ENCODE measurements around the gene ENPP5.

- TF ChIP-seq PRDM2 (tag by site-specific recombination; IDR thresholded peaks at IDR 0.05; ENCODE audit: borderline replicate concordance) (no peak), ZBTB10 (tag by site-specific recombination; IDR thresholded peaks at IDR 0.05) (no peak), ZNF416 (tag by site-specific recombination; IDR thresholded peaks at IDR 0.05) (no peak), ZBTB17 (tag by site-specific recombination; IDR thresholded peaks at IDR 0.05) (no peak), HOXA7 (CRISPR knock-in tag; IDR thresholded peaks at IDR 0.05; ENCODE audit: borderline replicate concordance) (no peak), ZEB2 (tag by site-specific recombination; IDR thresholded peaks at IDR 0.05) (no peak), ZNF140 (tag by site-specific recombination; IDR thresholded peaks at IDR 0.05) (no peak), SCRT1 (tag by site-specific recombination; IDR thresholded peaks at IDR 0.05; ENCODE audit: borderline replicate concordance) (no peak), MZF1 (tag by site-specific recombination; IDR thresholded peaks at IDR 0.05; ENCODE audit: borderline replicate concordance) (no peak), ZNF560 (tag by site-specific recombination; IDR thresholded peaks at IDR 0.05; ENCODE audit: borderline replicate concordance) (no peak), ZNF423 (tag by site-specific recombination; IDR thresholded peaks at IDR 0.05) (no peak)
- TF ChIP-seq, protein P1, sequence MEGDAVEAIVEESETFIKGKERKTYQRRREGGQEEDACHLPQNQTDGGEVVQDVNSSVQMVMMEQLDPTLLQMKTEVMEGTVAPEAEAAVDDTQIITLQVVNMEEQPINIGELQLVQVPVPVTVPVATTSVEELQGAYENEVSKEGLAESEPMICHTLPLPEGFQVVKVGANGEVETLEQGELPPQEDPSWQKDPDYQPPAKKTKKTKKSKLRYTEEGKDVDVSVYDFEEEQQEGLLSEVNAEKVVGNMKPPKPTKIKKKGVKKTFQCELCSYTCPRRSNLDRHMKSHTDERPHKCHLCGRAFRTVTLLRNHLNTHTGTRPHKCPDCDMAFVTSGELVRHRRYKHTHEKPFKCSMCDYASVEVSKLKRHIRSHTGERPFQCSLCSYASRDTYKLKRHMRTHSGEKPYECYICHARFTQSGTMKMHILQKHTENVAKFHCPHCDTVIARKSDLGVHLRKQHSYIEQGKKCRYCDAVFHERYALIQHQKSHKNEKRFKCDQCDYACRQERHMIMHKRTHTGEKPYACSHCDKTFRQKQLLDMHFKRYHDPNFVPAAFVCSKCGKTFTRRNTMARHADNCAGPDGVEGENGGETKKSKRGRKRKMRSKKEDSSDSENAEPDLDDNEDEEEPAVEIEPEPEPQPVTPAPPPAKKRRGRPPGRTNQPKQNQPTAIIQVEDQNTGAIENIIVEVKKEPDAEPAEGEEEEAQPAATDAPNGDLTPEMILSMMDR (tag by site-specific recombination; IDR thresholded peaks at IDR 0.05): no peak
- TF ChIP-seq, protein P2, sequence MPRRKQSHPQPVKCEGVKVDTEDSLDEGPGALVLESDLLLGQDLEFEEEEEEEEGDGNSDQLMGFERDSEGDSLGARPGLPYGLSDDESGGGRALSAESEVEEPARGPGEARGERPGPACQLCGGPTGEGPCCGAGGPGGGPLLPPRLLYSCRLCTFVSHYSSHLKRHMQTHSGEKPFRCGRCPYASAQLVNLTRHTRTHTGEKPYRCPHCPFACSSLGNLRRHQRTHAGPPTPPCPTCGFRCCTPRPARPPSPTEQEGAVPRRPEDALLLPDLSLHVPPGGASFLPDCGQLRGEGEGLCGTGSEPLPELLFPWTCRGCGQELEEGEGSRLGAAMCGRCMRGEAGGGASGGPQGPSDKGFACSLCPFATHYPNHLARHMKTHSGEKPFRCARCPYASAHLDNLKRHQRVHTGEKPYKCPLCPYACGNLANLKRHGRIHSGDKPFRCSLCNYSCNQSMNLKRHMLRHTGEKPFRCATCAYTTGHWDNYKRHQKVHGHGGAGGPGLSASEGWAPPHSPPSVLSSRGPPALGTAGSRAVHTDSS (tag by site-specific recombination; IDR thresholded peaks at IDR 0.05): no peak
These were observed 33.4 kb downstream of the ENPP5 start for GRCh38 chr6:46137387-46137786.

All from HEK293 (cell line).